ENCODE measurements around the gene TNIK.
"Not testable (repeated sequence)": the region's sequence is repeated elsewhere in the genome, so short reads cannot be mapped to it uniquely, and the experiment has no call there.

The TNIK gene

GRCh38 chr3:171125010-171125409 is 335.2 kb downstream of the TNIK start:
- no peak overlapping the region for H3K4me3 ChIP-seq
- DNase-seq (ENCODE audit: low spot score), result no peak
- H3K27ac ChIP-seq, result no peak overlapping the region
- TF ChIP-seq, protein P1, sequence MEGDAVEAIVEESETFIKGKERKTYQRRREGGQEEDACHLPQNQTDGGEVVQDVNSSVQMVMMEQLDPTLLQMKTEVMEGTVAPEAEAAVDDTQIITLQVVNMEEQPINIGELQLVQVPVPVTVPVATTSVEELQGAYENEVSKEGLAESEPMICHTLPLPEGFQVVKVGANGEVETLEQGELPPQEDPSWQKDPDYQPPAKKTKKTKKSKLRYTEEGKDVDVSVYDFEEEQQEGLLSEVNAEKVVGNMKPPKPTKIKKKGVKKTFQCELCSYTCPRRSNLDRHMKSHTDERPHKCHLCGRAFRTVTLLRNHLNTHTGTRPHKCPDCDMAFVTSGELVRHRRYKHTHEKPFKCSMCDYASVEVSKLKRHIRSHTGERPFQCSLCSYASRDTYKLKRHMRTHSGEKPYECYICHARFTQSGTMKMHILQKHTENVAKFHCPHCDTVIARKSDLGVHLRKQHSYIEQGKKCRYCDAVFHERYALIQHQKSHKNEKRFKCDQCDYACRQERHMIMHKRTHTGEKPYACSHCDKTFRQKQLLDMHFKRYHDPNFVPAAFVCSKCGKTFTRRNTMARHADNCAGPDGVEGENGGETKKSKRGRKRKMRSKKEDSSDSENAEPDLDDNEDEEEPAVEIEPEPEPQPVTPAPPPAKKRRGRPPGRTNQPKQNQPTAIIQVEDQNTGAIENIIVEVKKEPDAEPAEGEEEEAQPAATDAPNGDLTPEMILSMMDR (IDR thresholded peaks at IDR 0.05), result no peak

DNA sequence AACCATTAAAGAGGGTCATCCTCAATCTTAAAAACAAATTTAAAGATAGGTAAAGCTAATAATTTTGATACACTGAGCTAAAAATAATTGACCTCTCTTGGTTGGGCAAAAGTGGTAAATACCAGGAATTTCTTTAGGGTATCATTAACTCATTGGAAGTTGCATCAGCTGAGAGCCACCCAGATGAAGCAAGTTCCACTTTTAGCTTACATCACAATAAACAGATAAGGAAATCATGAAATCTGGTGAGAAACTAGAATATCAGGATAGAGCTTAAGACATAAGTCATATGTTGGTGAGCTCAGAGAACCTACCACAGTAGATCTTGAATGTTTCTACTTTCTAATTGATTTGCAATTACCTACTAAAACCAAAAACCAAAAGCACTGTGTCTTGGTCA is 336.3 kb downstream of the TNIK start:
- TF ChIP-seq, protein P1 (IDR thresholded peaks at IDR 0.05), result no peak
- Histone ChIP-seq H3K27ac (no peak overlapping the region), H3K4me3 (no peak overlapping the region)
- no peak for DNase-seq (ENCODE audit: low spot score)

DNA sequence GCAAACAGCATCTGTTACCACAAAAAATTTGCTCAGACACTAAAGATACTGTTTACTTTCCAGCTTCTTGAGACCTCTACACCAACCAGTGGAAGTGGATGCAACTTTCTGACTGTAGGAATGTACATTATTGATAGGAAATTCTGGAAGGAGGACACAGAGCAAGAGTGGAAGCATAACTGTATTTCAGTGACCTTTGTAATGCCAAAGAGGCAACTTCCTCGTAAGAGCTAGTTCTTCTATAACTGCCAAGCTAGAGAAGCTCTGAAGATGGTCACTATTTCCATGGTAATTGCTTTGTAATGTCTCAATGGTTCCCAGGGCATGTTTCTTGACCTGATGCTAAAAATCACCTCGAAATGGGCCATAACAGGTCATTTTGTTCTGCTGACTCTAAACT is 337.3 kb downstream of the TNIK start:
- TF ChIP-seq, protein P1 (IDR thresholded peaks at IDR 0.05), result no peak
- no peak for DNase-seq (ENCODE audit: low spot score)
- no peak overlapping the region for H3K27ac ChIP-seq

GRCh38 chr3:171122240-171122639 is 338.0 kb downstream of the TNIK start:
- Histone ChIP-seq H3K4me3 (no peak overlapping the region), H3K27ac (no peak overlapping the region)
- no peak for DNase-seq (ENCODE audit: low spot score)
- TF ChIP-seq, protein P1 (IDR thresholded peaks at IDR 0.05), result no peak

More for the DNA sequence above, 337.3 kb downstream of the TNIK start:
- no peak overlapping the region for H3K4me3 ChIP-seq

- no peak overlapping the region for H3K4me3 ChIP-seq
- DNase-seq (ENCODE audit: low spot score), result no peak
- TF ChIP-seq, protein P1 (IDR thresholded peaks at IDR 0.05), result no peak
- H3K27ac ChIP-seq, result no peak overlapping the region
Observed at GRCh38 chr3:171121801-171122200, 338.4 kb downstream of the TNIK start.

DNA sequence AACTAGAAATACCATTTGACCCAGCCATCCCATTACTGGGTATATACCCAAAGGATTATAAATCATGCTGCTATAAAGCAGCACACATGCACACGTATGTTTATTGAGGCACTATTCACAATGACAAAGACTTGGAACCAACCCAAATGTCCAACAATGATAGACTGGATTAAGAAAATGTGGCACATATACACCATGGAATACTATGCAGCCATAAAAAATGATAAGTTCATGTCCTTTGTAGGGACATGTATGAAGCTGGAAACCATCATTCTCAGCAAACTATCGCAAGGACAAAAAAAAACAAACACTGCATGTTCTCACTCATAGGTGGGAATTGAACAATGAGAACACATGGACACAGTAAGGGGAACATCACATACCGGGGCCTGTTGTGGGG is 340.8 kb downstream of the TNIK start:
- not testable (repeated sequence) for DNase-seq (ENCODE audit: low spot score); H3K27ac ChIP-seq

DNA sequence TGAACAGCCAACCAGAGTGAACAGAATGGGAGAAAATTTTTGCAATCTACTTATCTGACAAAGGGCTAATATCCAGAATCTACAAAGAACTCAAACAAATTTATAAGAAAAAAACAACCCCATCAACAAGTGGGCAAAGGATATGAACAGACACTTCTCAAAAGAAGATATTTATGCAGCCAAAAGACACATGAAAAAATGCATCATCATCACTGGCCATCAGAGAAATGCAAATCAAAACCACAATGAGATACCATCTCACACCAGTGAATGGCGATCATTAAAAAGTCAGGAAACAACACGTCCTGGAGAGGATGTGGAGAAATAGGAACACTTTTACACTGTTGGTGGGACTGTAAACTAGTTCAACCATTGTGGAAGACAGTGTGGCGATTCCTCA is 341.2 kb downstream of the TNIK start:
- DNase-seq (ENCODE audit: low spot score); H3K4me3 ChIP-seq; H3K27ac ChIP-seq: not testable (repeated sequence)

More for the DNA sequence above, 340.8 kb downstream of the TNIK start:
- not testable (repeated sequence) for H3K4me3 ChIP-seq

DNA sequence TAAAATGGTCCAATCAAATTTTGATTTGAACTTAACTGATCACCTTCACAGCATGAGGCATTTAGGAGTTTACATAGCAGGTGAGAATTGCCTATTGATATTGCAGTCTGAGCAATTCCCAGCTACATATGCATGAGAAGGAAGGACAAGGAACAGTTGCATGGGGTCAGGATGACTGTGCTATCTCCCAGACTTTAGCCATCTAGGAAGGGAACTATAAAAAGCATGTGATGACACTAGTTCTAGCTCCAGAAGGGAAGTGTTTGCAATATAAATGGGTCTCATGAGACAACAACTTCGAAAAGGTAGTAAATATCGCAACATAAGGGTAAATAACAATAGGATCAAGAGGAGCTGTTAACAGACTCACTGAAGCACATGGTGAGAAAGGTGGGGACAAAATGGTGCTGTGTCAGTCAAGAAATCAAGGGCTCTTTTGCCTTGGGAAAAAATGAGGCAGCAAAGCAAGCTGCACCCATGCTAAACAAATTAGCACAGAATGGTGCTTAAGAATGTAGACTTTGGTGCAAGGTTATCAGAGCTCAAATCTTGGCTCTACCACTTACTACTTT is 343.3 kb downstream of the TNIK start:
- TF ChIP-seq, protein P1 (IDR thresholded peaks at IDR 0.05), result no peak
- H3K4me3 ChIP-seq, result no peak overlapping the region
- H3K27ac ChIP-seq, result no peak overlapping the region
- no peak for DNase-seq (ENCODE audit: low spot score)

Data from coronary artery (tissue), 2 donors.